Measurements from ENCODE around the gene TTC12. TPM values are rescaled to one million over a fixed set of nuclear protein-coding genes. Genes with fewer than 3 reads are reported as not detected.

Gene TTC12
- total RNA-seq, 1 donor from 2014 or later = 30.4 TPM

DNA sequence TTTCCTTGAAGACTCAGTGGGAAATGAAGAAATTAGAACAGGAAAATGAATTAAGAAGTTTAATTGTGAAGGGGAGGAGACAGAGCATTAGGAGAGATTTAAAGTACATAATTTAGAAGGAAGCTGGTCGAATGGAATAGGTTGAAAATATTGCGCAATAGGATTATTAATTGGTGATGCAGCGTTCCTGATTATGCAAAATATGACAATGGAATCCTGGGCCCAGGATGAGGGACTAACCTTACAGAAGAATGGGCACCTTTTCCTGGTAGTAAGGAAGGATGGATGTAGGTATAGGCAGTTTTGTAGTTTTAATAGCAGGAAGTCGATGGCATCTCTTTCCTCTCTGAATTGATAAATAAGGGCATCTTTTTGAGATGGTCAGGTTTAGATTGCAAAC, 7.8 kb downstream of the TTC12 start:
- Mint-ChIP-seq H3K27ac (no peak overlapping the region), H3K36me3 (ENCODE audit: insufficient read depth) (peaks cover 32% of the 10 kb centered on the region), H3K4me3 (ENCODE audit: low read depth) (no peak overlapping the region), H3K27me3 (no peaks in the 10 kb centered on the region), H3K4me1 (ENCODE audit: low read depth) (no peaks in the 10 kb centered on the region), H3K9me3 (ENCODE audit: low read depth) (peaks cover 9% of the 10 kb centered on the region)
- no peak for TF ChIP-seq CTCF (IDR thresholded peaks at IDR 0.05; ENCODE audit: unreplicated experiment)
- DNase-seq (ENCODE audit: low spot score, unreplicated experiment) = no peak

- Mint-ChIP-seq H3K4me3 (ENCODE audit: low read depth) (no peak overlapping the region), H3K9me3 (ENCODE audit: low read depth) (peaks cover 4% of the 10 kb centered on the region), H3K27me3 (no peaks in the 10 kb centered on the region), H3K27ac (no peak overlapping the region), H3K4me1 (ENCODE audit: low read depth) (peaks cover 2% of the 10 kb centered on the region), H3K36me3 (ENCODE audit: insufficient read depth) (peaks cover 22% of the 10 kb centered on the region)
- TF ChIP-seq CTCF (IDR thresholded peaks at IDR 0.05; ENCODE audit: unreplicated experiment) = no peak
- no peak for DNase-seq (ENCODE audit: low spot score, unreplicated experiment)
These were observed 9.9 kb downstream of the TTC12 start for GRCh38 chr11:113324250-113324649.

DNA sequence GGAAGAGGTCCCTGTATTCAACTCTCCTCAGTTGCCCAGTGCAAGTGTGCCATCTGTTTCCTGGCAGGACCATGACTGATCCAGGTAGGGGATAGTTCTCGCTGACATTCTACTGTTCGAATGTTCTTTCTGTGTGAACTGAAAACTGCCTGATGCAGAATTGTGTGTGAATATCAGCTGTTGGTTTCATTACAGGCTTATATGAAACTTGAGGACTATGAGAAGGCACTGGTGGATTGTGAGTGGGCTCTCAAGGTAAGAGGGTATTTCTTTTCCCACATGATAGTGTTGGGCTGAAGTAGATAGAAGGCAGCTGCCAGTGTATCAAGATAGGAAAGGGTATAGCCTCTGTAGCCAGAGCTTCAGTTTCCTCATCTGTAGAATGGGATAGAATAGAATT, 15.3 kb downstream of the TTC12 start:
- Mint-ChIP-seq H3K4me1 (ENCODE audit: low read depth) (peaks cover 2% of the 10 kb centered on the region), H3K9me3 (ENCODE audit: low read depth) (no peaks in the 10 kb centered on the region), H3K36me3 (ENCODE audit: insufficient read depth) (peaks cover 22% of the 10 kb centered on the region), H3K27me3 (no peaks in the 10 kb centered on the region), H3K4me3 (ENCODE audit: low read depth) (no peak overlapping the region), H3K27ac (no peak overlapping the region)
- no peak for TF ChIP-seq CTCF (IDR thresholded peaks at IDR 0.05; ENCODE audit: unreplicated experiment)
- no peak for DNase-seq (ENCODE audit: low spot score, unreplicated experiment)

DNA sequence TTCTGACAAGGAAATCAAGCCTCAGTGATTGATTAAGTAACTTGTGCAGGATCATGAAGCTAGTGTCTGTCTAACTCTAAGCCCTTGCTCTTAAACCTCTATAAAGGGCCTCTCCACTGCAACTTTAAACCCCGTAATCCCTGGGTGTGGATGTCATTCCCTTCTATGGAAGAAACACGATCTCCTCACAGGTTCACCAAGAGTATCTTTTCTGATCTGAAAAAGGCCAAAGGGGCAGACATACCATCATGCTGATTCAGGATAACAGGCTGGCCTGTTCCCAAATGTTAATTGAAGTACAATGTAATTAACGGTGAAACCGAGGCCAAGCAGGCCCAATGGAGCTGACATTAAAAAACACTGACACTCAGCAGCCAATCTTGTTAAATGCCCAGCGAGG, 17.1 kb downstream of the TTC12 start:
- H3K36me3 Mint-ChIP-seq (ENCODE audit: insufficient read depth) = peaks cover 35% of the 10 kb centered on the region
- H3K4me1 Mint-ChIP-seq (ENCODE audit: low read depth) = peaks cover 2% of the 10 kb centered on the region
- H3K27ac Mint-ChIP-seq = no peak overlapping the region
- DNase-seq (ENCODE audit: low spot score, unreplicated experiment) = no peak
- H3K4me3 Mint-ChIP-seq (ENCODE audit: low read depth) = no peak overlapping the region
- H3K9me3 Mint-ChIP-seq (ENCODE audit: low read depth) = no peaks in the 10 kb centered on the region
- no peak for TF ChIP-seq CTCF (IDR thresholded peaks at IDR 0.05; ENCODE audit: unreplicated experiment)
- no peaks in the 10 kb centered on the region for H3K27me3 Mint-ChIP-seq

DNA sequence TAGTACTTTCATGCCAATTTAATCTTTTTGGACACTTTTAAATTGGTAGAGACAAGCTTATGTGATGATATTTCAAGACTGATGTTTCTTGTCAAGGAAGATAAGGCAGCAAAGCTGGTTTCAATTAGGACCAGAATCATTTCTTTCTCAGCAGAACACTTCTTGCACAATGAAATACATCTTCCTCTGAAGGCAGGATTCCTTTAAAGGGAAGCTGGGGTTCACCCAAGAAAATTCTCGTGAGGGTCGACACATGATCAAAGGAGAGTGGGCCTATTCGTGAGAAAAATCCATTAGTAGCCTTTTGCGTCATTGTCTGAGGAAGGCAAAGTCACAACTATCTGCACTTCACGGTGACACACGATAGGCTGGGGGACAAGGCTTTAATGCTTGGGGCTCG, 17.6 kb downstream of the TTC12 start:
- Mint-ChIP-seq H3K4me1 (ENCODE audit: low read depth) (peaks cover 2% of the 10 kb centered on the region), H3K27ac (no peak overlapping the region)

More for the DNA sequence above, 17.6 kb downstream of the TTC12 start:
- Mint-ChIP-seq H3K27me3 (no peaks in the 10 kb centered on the region), H3K4me3 (ENCODE audit: low read depth) (no peak overlapping the region), H3K36me3 (ENCODE audit: insufficient read depth) (peaks cover 39% of the 10 kb centered on the region), H3K9me3 (ENCODE audit: low read depth) (no peaks in the 10 kb centered on the region)
- no peak for DNase-seq (ENCODE audit: low spot score, unreplicated experiment)
- no peak for TF ChIP-seq CTCF (IDR thresholded peaks at IDR 0.05; ENCODE audit: unreplicated experiment)

All from progenitor cell of endocrine pancreas (in vitro differentiated cells).